ENCODE results near the gene PRKAG2.

PRKAG2 gene

DNA sequence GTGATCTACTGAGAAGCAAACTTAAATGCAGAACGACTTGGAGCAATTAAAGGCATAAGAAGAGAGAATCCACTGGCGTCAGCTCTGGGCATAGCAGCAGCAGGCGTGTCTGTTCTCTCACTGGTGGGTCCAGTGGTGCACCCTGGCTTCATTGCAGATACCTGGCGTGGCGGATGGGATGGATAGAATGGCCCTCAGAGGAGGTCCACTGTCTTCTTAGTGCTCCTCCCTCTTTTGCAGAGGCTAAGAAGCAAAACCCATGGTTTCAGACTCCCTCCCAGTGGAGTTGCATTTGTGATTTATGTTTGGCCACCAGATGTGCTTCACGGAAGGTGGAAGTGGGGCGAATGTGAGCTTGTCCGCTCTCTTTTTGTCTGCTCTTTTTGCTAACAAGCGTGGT is 28.4 kb upstream of the PRKAG2 start:
- ATAC-seq (no peak), DNase-seq (ENCODE audit: low spot score in 2 of 2) (no peak)
- H3K36me3 Mint-ChIP-seq, result no peaks in the 10 kb centered on the region
- no peak overlapping the region for H3K4me3 Mint-ChIP-seq
- H3K4me1 Mint-ChIP-seq, result no peaks in the 10 kb centered on the region
- no peak overlapping the region for H3K27ac Mint-ChIP-seq
- no peaks in the 10 kb centered on the region for H3K9me3 Mint-ChIP-seq

DNA sequence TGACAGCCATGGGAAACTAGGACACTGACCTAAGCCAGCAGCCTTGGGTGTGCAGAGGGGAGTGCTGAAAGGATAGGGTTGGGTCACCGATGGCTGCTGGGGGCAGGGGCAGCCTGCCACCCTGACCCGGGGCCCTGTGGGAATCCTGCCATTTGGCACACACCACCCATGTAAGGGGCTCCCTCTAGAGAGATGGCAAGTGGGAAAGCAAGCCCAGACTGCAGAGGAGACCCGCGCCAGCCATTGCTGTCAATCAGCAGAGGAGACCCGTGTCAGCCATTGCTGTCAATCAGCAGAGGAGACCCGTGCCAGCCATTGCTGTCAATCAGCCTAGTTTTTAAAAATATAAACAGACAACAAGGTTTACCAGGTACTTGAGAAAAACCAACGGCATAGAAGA is 27.4 kb upstream of the PRKAG2 start:
- DNase-seq (ENCODE audit: low spot score in 2 of 2) (no peak), ATAC-seq (no peak)
- no peak overlapping the region for H3K4me3 Mint-ChIP-seq
- H3K27ac Mint-ChIP-seq, result no peak overlapping the region
- no peaks in the 10 kb centered on the region for H3K9me3 Mint-ChIP-seq
- H3K4me1 Mint-ChIP-seq, result no peaks in the 10 kb centered on the region
- no peaks in the 10 kb centered on the region for H3K36me3 Mint-ChIP-seq

DNA sequence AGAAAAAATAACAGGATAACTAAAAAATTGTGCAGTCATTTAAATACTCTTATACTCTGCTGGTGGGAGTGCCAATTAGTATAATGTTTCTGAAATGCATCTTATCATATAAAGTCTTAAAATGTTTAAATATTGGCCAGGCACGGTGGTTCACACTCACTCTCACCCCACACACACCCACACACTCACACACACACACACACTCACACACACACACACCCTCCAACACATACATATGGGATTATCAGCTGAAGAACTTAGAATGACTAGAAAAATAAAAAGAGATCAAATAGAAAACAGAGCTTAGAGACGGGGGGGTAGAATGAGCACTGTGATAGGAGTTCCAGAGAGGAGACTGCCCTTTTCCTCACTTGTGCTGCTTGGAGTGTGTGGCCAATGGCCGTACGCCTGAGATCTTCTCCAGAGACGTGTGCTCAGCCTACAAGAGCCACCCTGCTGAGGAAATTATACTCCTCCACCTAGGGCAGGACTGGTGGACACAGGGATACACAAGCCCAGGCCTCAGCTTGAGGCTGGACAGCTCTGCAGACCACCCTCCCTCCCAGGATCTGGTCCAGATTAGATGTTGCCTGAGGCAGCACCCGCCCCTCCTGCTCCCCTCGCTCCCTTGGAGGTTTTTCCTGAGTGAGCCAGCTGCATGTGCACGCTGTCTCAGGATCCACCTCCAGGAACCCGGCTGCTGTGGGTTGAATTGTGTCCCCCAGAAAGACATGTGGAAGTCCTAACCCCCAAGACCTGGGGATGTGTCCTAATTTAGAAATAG is 26.5 kb upstream of the PRKAG2 start:
- H3K36me3 Mint-ChIP-seq, result no peaks in the 10 kb centered on the region
- H3K9me3 Mint-ChIP-seq, result no peaks in the 10 kb centered on the region
- ATAC-seq, result no peak
- H3K4me1 Mint-ChIP-seq, result no peaks in the 10 kb centered on the region
- no peak overlapping the region for H3K27ac Mint-ChIP-seq
- H3K4me3 Mint-ChIP-seq, result no peak overlapping the region
- no peak for DNase-seq (ENCODE audit: low spot score in 2 of 2)

- Mint-ChIP-seq H3K36me3 (no peaks in the 10 kb centered on the region), H3K4me1 (no peaks in the 10 kb centered on the region), H3K27ac (no peak overlapping the region), H3K4me3 (no peak overlapping the region), H3K9me3 (no peaks in the 10 kb centered on the region)
- ATAC-seq (no peak), DNase-seq (ENCODE audit: low spot score in 2 of 2) (no peak)
Observed at GRCh38 chr7:151902311-151902710, 25.4 kb upstream of the PRKAG2 start.

DNA sequence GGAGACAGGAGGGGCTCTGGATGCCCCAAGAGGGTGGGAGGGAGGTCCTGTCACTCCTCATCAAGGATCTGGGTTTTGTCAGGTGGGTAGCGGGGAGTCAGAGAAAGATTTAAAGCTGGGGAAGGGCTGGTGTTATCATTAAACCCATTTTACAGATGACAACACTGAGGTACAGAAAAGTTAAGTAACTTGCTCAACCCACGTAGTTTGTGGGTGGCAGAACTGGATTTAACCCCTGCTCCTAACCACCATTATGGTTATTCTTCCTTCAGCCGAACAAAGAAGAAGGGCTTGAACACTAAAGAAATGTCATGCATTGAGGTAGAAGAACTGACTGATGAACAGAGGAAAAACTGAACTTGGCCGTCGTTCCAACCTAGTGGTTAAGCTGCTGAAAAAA is 24.9 kb upstream of the PRKAG2 start:
- no peak for DNase-seq (ENCODE audit: low spot score in 2 of 2)
- Mint-ChIP-seq H3K36me3 (no peaks in the 10 kb centered on the region), H3K4me3 (no peak overlapping the region), H3K4me1 (no peaks in the 10 kb centered on the region), H3K9me3 (no peaks in the 10 kb centered on the region), H3K27ac (no peak overlapping the region)
- no peak for ATAC-seq

GRCh38 chr7:151900986-151901621 is 24.2 kb upstream of the PRKAG2 start:
- H3K9me3 Mint-ChIP-seq, result no peaks in the 10 kb centered on the region
- no peak overlapping the region for H3K27ac Mint-ChIP-seq
- ATAC-seq (no peak), DNase-seq (ENCODE audit: low spot score in 2 of 2) (no peak)
- no peak overlapping the region for H3K4me3 Mint-ChIP-seq
- H3K4me1 Mint-ChIP-seq, result no peaks in the 10 kb centered on the region
- H3K36me3 Mint-ChIP-seq, result no peaks in the 10 kb centered on the region

DNA sequence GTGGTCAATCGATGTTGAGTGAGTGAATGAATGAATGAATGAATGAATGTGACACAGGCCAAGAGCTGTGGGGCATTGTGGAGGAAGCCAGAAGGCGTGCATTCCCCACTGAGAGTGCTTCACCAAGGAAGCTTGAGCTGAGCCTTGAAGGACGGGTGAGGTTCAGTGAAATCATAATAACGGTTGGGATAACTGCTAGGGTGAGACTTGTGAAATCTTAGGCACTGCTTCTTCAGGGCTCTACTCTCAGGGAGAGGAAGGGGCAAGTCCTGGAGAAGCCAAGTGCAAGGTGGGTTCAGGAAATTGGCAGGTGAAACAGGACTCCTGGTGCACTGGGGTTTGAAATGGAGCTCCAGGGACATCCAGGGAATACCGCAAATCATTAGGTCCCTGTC is 23.7 kb upstream of the PRKAG2 start:
- no peak overlapping the region for H3K27ac Mint-ChIP-seq
- H3K9me3 Mint-ChIP-seq, result no peaks in the 10 kb centered on the region
- no peaks in the 10 kb centered on the region for H3K4me1 Mint-ChIP-seq
- H3K36me3 Mint-ChIP-seq, result no peaks in the 10 kb centered on the region
- ATAC-seq (no peak), DNase-seq (ENCODE audit: low spot score in 2 of 2) (no peak)
- H3K4me3 Mint-ChIP-seq, result no peak overlapping the region

DNA sequence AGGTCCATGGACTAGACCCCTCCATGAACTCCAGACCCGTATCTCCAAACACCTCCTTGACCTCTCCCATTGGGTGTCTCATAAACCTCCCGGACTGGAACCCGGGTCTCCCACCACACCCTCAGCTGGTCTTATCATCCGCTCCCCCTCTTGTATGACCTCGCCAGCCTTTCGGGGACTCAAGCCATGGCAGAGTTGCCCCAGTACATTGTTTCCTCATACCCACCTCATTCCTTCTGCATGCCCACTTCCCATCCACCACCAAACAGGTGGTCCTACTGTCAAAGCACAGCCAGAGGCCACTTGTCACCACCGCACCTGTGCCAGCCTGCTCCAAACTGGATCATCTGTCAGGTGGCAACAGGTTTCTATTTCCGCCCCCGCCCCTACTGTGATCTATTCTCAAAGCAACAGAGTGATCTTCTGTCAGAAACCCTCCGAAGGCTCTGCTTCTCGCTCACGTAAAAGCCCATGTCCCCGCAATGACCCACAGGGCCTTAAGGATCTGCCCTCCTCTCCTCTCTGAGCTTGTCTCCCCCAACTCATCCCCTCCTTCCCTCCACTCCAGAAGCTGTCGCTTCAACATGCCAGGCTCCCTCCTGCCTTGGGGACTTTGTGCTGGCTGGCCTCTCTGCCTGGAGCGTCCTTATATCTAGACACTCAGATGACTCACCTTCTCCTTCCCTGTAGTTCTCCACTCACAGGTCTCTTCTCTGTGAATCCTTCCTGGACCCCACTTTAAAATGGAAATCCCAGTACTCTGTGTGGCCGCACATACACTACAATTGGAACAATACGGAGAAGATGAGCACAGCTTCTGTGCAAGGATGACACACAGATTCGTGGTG is 22.8 kb upstream of the PRKAG2 start:
- Mint-ChIP-seq H3K4me3 (no peak overlapping the region), H3K27ac (no peak overlapping the region), H3K36me3 (no peaks in the 10 kb centered on the region), H3K9me3 (no peaks in the 10 kb centered on the region), H3K4me1 (no peaks in the 10 kb centered on the region)
- DNase-seq (ENCODE audit: low spot score in 2 of 2) (no peak), ATAC-seq (no peak)

- ATAC-seq, result no peak
- Mint-ChIP-seq H3K4me3 (no peak overlapping the region), H3K27ac (no peak overlapping the region), H3K9me3 (no peaks in the 10 kb centered on the region), H3K4me1 (no peaks in the 10 kb centered on the region), H3K36me3 (no peaks in the 10 kb centered on the region)
- no peak for DNase-seq (ENCODE audit: low spot score in 2 of 2)
Observed at GRCh38 chr7:151897951-151898686, 21.2 kb upstream of the PRKAG2 start.

GRCh38 chr7:151897161-151897731 is 20.3 kb upstream of the PRKAG2 start:
- no peak for ATAC-seq
- no peaks in the 10 kb centered on the region for H3K4me1 Mint-ChIP-seq
- no peak overlapping the region for H3K4me3 Mint-ChIP-seq
- H3K27ac Mint-ChIP-seq, result no peak overlapping the region
- H3K9me3 Mint-ChIP-seq, result no peaks in the 10 kb centered on the region
- H3K36me3 Mint-ChIP-seq, result no peaks in the 10 kb centered on the region
- DNase-seq (ENCODE audit: low spot score in 2 of 2), result no peak

DNA sequence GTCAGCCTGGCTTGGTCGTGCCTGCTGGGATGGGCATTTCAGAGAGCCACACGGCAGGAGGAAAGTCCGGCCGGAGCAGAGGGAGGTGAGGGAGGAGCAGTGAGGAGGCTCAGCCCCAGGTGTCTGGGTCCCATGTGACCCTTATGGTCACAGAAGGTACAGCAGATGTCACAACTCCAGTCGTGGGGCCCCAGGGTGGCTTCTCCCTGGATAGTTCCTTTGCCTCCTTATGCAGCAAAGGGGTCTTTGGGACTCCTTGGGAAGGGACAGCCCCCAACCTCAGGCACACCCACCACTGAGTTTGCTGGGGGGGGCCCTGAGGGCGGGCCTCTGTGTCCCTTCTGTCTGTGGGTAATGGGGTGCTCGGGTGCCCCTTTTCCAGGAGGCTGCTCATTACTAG is 19.6 kb upstream of the PRKAG2 start:
- no peaks in the 10 kb centered on the region for H3K4me1 Mint-ChIP-seq
- ATAC-seq, result no peak
- H3K27ac Mint-ChIP-seq, result no peak overlapping the region
- H3K36me3 Mint-ChIP-seq, result no peaks in the 10 kb centered on the region
- DNase-seq (ENCODE audit: low spot score in 2 of 2), result no peak
- no peak overlapping the region for H3K4me3 Mint-ChIP-seq
- no peaks in the 10 kb centered on the region for H3K9me3 Mint-ChIP-seq

- Mint-ChIP-seq H3K4me3 (no peak overlapping the region), H3K36me3 (no peaks in the 10 kb centered on the region), H3K9me3 (no peaks in the 10 kb centered on the region), H3K4me1 (no peaks in the 10 kb centered on the region), H3K27ac (no peak overlapping the region)
- no peak for DNase-seq (ENCODE audit: low spot score in 2 of 2)
- no peak for ATAC-seq
Observed at GRCh38 chr7:151896086-151896485, 19.2 kb upstream of the PRKAG2 start.

- Mint-ChIP-seq H3K4me1 (peaks cover under 1% of the 10 kb centered on the region), H3K9me3 (no peaks in the 10 kb centered on the region), H3K36me3 (no peaks in the 10 kb centered on the region), H3K4me3 (no peak overlapping the region), H3K27ac (no peak overlapping the region)
- no peak for DNase-seq (ENCODE audit: low spot score in 2 of 2)
- no peak for ATAC-seq
Observed at GRCh38 chr7:151895631-151896031, 18.7 kb upstream of the PRKAG2 start.

DNA sequence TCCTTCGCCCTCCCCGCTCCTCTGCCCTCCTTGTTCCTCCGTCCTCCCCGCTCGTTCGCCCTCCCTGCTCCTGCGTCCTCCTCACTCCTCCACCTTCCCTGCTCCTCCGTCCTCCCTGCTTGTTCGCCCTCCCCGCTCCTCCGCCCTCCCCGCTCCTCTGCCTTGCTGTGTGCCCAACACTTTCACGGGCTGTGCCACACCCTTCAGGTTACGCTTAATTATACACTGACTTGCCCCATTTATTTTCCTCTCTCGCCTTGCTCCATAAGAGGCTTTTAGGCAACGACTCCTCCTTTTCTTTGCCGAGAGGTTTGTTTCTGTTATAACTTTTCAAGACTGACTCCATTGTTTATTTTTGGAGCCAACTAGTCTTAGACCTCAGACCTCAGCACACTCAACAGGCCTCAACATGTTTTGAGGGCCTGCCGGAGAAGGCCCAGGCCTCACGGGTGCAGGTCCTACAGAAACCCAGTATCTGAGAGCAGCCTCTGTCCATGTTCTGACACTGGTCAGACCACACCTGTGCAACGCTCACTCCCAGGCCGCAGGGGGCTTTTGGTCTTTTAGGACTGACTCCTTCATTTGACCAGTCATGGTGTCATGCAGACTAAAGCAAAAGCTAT is 18.2 kb upstream of the PRKAG2 start:
- no peaks in the 10 kb centered on the region for H3K36me3 Mint-ChIP-seq
- peaks cover 5% of the 10 kb centered on the region for H3K4me1 Mint-ChIP-seq
- no peak overlapping the region for H3K27ac Mint-ChIP-seq
- no peak for ATAC-seq
- H3K4me3 Mint-ChIP-seq, result no peak overlapping the region
- no peak for DNase-seq (ENCODE audit: low spot score in 2 of 2)
- H3K9me3 Mint-ChIP-seq, result no peaks in the 10 kb centered on the region

Data from stimulated activated effector memory CD8-positive, alpha-beta T cell treated with anti-CD3 and anti-CD28 coated beads, Interleukin-12 subunit alpha, Interleukin-12 subunit beta, amount 100 ng/mL, for 72 hours (primary cell).